Fibroblast of villous mesenchyme (primary cell): Measurements from ENCODE around the gene SIK3. TPM values are rescaled to one million over a fixed set of nuclear protein-coding genes. Genes with fewer than 3 reads are reported as not detected.
"Not testable (repeated sequence)": the region's sequence is repeated elsewhere in the genome, so short reads cannot be mapped to it uniquely, and the experiment has no call there.

ENCODE experiments used
- DNase-seq: peaks from one replicate; pipeline ENCODE4 v3.0.0-alpha.2; 2010; ENCODE audit warnings: low read depth
- H3K4me3 ChIP-seq: 2 replicates; pipeline ENCODE4 v1.5.1; 2011; ENCODE audit warnings: low read depth, mild to moderate bottlenecking, low read length
- CTCF ChIP-seq: IDR thresholded peaks from 2 replicates; pipeline ENCODE4 v1.5.1; 2012; ENCODE audit warnings: low read depth, mild to moderate bottlenecking, low read length; ENCODE audit not compliant: insufficient read depth
- total RNA-seq: library from RNA; depleted of rRNA; stranded (reverse); fragments of >200 nt; gene quantifications from 2 replicates; pipeline ENCODE4 v1.2.3, GENCODE V29; 2012

SIK3 gene
- total RNA-seq, 1 donor = 14.2 TPM

GRCh38 chr11:117026593-117027330, 71.5 kb downstream of the SIK3 start:
- no peak for TF ChIP-seq CTCF

DNA sequence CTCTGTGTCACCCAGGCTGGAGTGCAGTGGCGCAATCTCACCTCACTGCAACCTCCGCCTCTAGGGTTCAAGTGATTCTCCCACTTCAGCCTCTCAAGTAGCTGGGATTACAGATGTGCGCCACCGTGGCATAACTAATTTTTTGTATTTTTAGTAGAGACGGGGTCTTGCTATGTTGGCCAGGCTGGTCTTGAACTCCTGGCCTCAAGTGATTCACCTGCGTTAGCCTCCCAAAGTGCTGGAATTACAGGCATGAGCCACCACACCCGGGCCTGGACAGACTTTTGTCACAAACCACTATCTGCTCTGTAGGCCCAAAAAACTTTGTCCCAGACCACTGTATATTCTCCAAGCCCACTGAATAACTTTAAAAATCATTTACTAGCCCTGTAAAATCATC, 74.5 kb downstream of the SIK3 start:
- DNase-seq = not testable (repeated sequence)

More at GRCh38 chr11:117026593-117027330, 71.5 kb downstream of the SIK3 start:
- peak; percentile 68 for DNase-seq
- H3K4me3 ChIP-seq = no peak overlapping the region

GRCh38 chr11:117023178-117023577, 75.0 kb downstream of the SIK3 start:
- no peak for TF ChIP-seq CTCF
- DNase-seq = no peak
- no peak overlapping the region for H3K4me3 ChIP-seq

More for the DNA sequence above, 74.5 kb downstream of the SIK3 start:
- H3K4me3 ChIP-seq = not testable (repeated sequence)

GRCh38 chr11:117022526-117022925, 75.7 kb downstream of the SIK3 start:
- no peak overlapping the region for H3K4me3 ChIP-seq
- DNase-seq = no peak
- no peak for TF ChIP-seq CTCF

GRCh38 chr11:117020869-117021564, 77.2 kb downstream of the SIK3 start:
- no peak for DNase-seq
- H3K4me3 ChIP-seq = no peak overlapping the region
- TF ChIP-seq CTCF = no peak

DNA sequence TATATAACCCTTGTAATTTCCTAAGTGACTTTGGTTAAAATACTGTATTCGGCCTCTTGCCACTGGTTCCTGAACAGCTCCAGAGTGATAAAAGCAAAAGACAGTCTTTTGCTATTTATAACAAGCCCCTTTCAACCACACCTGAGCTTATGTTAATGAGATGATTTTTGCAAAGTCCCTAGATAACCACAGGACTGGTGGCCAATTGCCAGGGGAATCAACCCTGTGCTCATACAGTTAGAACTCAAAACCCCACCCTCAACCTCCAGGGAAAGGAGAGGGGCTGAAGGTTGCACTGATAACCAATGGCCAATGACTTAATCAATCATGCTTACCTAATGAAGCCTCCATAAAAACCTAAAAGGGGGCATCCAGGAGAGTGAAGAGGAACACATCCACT, 77.9 kb downstream of the SIK3 start:
- no peak overlapping the region for H3K4me3 ChIP-seq
- no peak for DNase-seq
- TF ChIP-seq CTCF = no peak

DNA sequence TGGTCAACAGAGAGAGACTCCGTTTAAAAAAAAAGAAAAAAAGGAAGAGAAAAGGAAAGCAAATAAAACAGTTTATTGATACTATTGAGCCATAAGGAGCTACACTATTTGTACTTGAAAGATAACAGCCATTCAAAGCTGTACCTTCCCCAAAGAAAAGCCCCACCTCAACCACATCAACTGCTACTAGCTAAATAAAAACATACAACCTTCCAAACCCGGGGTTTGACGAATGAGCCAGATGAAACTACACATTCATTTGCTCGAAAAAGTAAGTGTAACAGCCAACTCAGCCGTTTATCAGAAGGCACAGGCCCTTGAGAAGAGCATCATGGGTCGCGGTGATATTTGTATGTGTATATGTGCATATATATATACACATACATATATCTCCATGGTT, 78.4 kb downstream of the SIK3 start:
- TF ChIP-seq CTCF = no peak
- no peak overlapping the region for H3K4me3 ChIP-seq
- no peak for DNase-seq
